GM18511 (cell line): ENCODE data around the gene MSLN.

ENCODE experiments used
- ATAC-seq: cut with Tn5 transposase; IDR thresholded peaks from one replicate; pipeline ENCODE4 v1.9.1; 2021; ENCODE audit warnings: mild to moderate bottlenecking, moderate library complexity; ENCODE audit not compliant: unreplicated experiment

The MSLN gene

GRCh38 chr16:722835-723633 lies 37.5 kb upstream of the MSLN start:
- ATAC-seq, result no peak

- ATAC-seq, result no peak
Measured at GRCh38 chr16:723695-724094, 36.8 kb upstream of the MSLN start.

GRCh38 chr16:724188-725040 lies 36.1 kb upstream of the MSLN start:
- no peak for ATAC-seq

GRCh38 chr16:725041-725376 lies 35.5 kb upstream of the MSLN start:
- ATAC-seq, result no peak

DNA sequence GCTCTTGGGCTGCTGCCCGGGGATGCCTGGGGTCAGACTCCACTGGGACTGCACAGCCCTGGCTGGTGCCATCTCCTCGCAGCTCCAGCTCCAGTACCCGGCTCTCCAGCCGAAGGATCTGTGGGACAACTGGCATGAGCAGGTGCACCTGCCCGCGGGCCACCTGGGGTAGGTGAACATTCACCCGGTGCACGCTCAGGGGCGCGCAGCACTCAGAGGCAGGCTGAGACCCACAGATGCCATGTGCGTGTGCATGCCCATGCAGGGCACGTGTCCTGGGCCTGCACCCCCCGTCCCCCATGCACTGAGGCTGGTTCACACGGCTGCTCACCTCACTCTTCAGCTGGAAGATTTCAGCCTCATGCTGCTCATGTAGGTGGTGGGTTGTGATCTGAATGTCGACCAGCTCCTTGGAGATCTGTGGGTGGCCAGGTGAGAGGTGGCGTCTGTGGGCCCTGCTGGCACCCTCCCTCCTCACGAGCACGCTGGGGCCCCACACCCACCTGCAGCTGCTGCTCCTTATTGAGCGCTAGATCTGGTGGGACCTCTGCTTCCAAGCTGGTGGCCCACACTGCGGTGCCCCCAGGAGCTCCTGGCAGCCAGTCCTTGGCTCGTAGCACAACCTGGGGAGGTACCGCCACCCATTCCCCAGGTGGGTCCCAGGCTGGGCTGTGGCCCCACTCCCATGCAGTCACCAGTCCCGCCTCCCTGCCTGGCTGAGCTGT lies 34.9 kb upstream of the MSLN start:
- no peak for ATAC-seq

GRCh38 chr16:726188-726437 lies 34.4 kb upstream of the MSLN start:
- no peak for ATAC-seq

DNA sequence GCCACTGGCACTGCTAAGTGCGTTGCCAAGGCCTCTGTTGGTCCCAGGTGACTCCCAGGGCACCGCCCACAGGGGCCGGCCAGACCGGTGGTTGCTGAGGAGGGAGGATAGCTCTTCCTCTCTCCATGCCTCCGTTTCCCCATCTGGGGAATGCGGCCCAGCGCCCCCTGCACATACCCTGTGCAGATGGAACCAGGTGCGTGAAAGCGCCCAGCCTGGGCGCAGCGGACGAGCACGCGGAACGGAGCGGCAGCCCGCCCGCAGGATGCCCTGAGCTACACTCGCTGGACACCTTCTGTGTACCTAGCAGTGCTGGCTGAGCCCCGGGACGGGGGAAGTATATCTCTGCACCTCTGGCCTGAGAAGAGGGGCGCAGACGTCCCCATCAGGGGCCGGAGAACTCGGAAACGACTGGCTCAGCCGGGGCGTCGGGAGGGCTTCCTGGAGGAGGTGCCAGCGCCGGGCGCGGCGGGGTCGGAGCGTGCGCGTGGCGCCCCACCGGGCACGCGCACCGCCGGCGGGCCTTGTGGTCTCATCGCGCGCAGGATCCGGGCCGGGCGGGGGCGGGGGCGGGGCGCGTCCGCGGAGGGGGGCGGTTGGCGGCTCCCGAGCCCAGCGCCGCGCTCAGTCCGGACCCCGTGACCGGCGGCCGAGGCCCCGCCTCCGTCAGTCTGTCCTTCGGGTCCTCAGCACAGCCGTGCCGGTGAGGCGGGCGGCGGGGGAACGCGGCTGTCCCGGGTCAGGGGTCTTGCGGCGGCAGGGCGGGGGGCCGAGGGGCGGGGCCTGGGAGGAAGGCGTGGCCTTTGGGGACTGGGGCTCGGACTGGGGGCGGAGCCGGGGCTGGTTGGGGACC lies 33.9 kb upstream of the MSLN start, which contains the start of the genes CCDC78 and HAGHL:
CCDC78 (minus strand) TSS at position 6 of the 853 bp plus-strand sequence. CDS start 76 bp downstream, outside the sequence.
HAGHL (plus strand) TSS at position 669 of the 853 bp plus-strand sequence. CDS start 404 bp downstream, outside the sequence.
- ATAC-seq, result no peak

- ATAC-seq, result no peak
Measured at GRCh38 chr16:727291-727977, 33.1 kb upstream of the MSLN start.

DNA sequence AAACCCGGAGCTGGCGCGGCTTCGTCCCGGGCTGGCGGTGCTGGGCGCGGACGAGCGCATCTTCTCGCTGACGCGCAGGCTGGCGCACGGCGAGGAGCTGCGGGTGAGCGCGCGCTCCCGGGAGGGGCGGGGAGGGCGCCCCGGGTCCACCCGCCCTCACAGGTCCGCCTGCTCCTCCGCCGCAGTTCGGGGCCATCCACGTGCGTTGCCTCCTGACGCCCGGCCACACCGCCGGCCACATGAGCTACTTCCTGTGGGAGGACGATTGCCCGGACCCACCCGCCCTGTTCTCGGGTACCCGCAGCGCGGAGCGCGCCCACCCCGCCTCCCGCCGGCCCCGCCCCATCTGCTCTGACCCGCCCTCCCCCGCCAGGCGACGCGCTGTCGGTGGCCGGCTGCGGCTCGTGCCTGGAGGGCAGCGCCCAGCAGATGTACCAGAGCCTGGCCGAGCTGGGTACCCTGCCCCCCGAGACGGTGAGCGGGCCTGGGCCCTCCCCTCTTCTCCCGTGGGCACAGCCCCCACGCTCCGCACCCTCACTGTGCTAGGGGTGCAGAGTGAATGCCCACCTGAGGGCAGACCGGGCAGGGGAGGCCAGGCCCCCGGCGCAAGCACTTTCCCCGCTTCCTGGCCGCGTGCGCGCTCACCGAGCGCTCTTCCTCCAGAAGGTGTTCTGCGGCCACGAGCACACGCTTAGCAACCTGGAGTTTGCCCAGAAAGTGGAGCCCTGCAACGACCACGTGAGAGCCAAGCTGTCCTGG lies 32.2 kb upstream of the MSLN start:
- ATAC-seq, result peak; percentile 43

GRCh38 chr16:728890-729744 lies 31.4 kb upstream of the MSLN start:
- no peak for ATAC-seq

DNA sequence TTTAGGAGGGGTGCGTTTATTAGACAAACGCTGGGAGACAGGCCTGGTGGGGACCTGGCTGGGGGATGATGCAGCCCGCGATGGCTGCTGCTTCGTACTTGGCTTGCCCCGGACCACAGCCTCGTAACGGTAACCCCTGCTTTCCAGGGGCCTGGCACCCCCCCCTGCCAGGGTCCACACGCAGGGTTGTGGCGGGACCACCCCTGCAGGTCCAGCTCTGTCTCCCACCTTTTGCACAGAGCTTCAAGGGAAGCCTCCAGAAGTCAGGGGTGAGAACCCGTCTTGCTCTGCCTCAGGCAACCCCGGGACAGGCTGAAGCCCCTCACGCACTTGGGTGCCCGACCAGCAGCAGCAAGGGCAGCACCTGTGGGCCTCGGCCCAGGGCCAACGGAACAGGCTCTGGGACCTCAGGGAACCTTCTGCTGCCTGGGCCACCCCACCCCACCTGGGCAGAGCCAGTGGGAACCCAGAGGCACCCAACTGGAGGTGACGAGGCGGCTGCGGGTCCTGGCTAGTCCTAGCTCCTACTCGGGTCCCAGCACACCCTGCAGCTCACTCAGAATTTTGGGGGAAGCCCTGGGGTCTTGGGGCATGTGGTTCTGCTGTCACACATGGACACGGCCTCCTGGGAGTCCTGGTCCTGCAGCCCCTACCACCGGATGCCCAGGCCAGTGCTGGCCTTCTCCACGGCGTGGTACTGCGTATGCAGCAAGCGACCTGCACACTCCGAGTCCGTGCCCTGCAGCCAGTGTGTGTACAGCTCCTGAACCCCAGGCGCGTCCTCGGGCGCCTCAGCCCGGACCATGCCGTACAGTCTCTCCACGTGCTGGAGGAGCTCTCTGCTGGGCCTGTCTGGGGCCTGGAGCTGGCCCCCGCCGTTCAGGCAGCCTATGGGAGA lies 30.5 kb upstream of the MSLN start:
- ATAC-seq, result no peak

GRCh38 chr16:730666-731509 lies 29.6 kb upstream of the MSLN start:
- no peak for ATAC-seq

DNA sequence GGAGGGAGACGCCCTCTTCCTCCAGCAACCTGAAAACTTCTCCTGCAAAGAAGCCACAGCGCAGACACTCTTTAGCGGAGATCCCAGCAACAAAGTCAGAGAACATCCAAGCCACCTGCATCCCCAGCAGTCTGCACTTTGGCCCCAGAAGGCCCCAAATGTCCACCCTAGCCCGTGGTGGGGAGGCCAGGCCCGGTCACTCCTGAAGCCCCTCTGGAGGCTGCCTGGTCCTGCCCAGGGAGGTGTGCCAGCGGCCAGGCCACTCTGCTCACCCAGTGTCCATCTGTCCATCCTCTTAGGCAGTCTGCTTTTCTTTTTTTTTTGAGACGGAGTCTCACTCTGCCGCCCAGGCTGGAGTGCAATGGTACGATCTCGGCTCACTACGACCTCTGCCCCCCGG lies 28.2 kb upstream of the MSLN start:
- ATAC-seq, result no peak

DNA sequence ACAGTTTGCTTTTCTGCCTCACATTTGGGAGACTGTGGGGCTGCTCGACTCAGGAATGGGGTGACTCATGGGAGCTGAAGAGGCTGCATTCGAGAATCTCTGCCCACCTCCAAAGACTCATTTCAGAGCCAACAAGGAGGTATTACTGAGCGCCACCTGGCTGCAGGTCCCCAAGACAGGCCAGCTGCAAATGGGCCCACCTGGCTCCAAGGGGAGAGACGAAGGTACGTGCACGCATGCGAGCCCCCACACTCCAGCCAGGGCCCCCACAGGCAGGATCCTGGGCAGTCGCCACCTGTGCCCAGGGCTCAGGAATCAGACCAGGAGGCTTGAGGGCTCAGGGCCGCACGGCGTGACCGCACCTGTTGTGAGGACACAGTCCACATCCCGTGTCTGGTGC lies 27.6 kb upstream of the MSLN start:
- no peak for ATAC-seq

DNA sequence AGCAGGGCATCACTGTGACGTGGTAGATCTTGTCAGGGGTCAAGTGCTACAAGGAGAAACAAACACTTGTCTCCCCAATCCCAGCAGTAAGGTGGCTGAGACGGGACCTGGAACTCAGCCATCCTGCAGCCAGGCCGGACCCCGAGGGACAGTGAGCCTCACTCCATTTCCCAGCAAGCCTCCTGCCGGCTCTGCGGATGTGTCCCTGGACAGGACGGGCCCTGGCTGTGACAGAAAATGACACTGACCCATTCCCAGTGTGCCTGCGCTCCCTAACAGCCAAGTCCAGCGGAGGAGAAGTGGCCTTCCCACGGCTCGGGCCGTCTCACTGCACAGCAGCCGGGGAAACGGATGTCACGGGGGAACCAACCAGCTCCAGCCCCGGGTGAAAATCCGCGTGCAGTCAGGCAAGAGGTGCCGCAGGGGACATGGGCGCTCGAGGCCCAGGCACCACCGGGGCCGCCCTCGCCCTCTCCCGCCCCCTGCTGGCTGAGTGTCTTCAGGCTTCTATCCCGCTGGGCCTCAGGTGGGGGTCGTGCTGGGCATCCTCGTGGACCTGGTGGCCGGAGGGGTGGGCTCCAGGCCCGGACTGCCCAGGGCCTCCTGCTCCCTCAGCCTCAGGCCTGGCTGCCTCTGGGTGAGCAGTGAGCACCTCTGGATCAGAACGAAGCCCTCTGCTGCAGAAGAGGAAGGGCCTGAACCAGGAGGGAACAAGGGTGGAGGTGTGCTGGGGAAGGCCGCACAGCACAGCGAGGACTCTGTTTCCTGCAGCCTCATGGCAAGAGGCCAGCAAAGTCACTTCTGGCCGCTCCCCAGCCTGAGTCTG lies 26.9 kb upstream of the MSLN start:
- no peak for ATAC-seq
